Germinal center (tissue), 1 donor: ENCODE measurements around the gene TAPBP.
"Not testable (repeated sequence)": the region's sequence is repeated elsewhere in the genome, so short reads cannot be mapped to it uniquely, and the experiment has no call there.

Experiments
- DNase-seq: peaks from one replicate; pipeline ENCODE4 v3.0.0; 2012; ENCODE audit warnings: mixed read lengths, low spot score

TAPBP gene

GRCh38 chr6:33313709-33314514, at the start of gene TAPBP:
TSS of gene TAPBP (minus strand) at chr6:33314078. CDS start at chr6:33314041, 37 bp downstream.
- peak; percentile 88 for DNase-seq

DNA sequence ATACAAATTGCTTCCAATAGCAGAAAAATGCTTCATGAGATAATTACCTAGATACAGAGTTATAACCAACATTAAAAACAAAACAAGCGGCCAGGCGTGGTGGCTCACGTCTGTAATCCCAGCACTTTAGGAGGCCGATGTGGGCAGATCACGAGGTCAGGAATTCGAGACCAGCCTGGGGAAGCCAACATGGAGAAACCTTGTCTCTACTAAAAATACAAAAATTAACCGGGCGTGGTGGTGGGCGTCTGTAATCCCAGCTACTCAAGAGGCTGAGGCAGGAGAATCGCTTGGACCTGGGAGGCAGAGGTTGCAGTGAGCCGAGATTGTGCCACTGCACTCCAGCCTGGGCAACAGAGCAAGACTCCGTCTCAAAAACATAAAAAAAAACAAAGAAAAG, 49.6 kb upstream of the TAPBP start:
- not testable (repeated sequence) for DNase-seq

GRCh38 chr6:33359331-33359730, 45.5 kb upstream of the TAPBP start:
- no peak for DNase-seq

DNA sequence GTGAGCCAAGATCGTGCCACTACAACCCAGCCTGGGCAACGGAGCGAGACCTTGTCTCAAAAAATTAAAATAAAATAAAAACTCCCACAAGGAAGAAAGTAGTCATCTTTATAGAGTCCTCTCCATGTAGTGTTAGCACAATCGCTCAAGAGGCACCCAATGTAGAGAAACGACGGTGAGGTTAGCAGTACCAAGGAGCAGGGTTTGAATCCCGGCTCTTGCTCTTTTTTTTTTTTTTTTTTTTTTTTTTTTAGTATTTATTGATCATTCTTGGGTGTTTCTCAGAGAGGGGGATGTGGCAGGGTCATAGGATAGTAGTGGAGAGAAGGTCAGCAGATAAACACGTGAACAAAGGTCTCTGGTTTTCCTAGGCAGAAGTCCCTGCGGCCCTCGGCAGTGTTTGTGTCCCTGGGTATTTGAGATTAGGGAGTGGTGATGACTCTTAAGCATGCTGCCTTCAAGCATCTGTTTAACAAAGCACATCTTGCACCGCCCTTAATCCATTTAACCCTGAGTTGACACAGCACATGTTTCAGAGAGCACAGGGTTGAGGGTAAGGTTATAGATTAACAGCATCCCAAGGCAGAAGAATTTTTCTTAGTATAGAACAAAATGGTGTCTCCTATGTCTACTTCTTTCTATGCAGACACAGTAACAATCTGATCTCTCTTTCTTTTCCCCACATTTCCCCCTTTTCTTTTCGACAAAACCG, 43.4 kb upstream of the TAPBP start:
- DNase-seq: not testable (repeated sequence)

DNA sequence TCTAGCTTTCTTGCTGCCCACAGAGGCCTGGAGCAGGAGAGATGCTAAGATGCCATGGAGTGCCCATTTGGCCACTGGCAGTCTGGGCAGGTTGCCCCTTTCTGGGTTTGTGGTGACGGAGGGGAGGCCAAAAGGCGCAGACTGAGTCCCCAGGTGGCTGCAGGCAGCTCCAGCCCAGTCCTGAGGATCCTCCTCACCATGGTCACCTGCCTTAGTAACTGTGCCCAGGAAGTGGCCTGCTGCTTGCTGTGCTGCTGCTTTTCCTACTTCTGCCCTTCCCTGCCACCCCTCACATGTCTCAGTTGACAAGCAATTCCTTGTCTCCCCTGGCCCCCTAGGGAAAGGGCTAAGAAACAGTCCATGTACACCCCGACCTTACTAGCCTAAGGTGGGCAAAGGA, 42.4 kb upstream of the TAPBP start:
- DNase-seq: no peak

- not testable (repeated sequence) for DNase-seq
Observed at GRCh38 chr6:33355860-33356259, 42.0 kb upstream of the TAPBP start.

DNA sequence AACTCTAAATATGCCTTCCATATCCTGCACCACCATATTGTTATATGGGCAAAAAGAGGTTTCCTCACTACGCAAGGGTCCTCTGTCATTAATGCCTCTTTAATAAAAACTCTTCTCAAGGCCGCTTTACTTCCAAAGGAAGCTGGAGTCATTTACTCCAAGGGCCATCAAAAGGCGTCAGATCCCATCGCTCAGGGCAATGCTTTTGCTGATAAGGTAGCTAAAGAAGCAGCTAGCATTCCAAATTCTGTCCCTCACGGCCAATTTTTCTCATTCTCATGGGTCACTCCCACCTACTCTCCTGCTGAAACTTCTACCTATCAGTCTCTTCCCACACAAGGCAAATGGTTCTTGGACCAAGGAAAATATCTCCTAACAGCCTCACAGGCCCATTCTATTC, 33.9 kb upstream of the TAPBP start:
- no peak for DNase-seq

DNA sequence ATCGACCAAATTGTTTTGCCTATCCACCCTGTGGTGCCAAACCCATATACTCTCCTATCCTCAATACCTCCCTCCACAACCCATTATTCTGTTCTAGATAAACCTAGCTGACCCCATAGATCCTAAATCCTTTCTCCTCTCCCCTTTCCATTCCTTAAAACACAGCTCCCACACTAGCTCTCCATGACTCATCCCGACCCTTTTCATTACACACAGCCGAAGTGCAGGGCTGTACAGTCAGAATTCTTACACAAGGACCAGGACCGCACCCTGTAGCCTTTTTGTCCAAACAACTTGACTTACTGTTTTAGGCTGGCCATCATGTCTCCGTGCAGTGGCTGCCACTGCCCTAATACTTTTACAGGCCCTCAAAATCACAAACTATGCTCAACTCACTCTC, 33.1 kb upstream of the TAPBP start:
- DNase-seq: not testable (repeated sequence)

GRCh38 chr6:33344701-33345697, 31.1 kb upstream of the TAPBP start:
- peak; percentile 78 for DNase-seq

DNA sequence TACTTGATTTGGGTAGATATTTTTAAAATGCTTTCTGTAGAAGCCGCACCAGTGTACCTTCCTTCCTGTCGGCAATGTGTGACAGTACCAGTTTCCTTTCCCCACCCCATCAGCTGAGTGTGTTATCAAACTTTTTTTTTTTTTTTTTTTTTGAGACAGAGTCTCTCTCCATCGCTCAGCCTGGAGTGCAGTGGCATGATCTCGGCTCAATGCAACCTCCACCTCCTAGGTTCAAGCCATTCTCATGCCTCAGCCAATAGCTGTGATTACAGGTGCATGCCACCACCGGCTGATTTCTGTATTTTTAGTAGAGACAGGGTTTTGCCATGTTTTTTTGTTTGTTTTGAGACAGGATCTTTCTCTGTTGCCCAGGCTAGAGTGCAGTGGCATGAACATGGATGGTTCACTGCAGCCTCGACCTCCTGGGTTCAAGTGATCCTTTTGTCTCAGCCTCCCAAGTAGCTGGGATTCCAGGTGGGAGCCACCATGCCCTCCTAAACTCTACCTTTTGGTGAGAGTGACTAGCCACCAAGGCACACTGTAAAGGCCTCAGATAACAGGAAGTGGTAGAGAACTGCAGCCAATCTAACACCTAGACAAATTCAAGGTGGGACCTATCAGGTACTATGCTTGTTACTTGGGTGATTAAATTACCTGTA, 30.2 kb upstream of the TAPBP start:
- DNase-seq: peak; percentile 74

- not testable (repeated sequence) for DNase-seq
Observed at GRCh38 chr6:33343606-33343952, 29.7 kb upstream of the TAPBP start.

- DNase-seq: no peak
Observed at GRCh38 chr6:33339193-33339592, 25.3 kb upstream of the TAPBP start.

DNA sequence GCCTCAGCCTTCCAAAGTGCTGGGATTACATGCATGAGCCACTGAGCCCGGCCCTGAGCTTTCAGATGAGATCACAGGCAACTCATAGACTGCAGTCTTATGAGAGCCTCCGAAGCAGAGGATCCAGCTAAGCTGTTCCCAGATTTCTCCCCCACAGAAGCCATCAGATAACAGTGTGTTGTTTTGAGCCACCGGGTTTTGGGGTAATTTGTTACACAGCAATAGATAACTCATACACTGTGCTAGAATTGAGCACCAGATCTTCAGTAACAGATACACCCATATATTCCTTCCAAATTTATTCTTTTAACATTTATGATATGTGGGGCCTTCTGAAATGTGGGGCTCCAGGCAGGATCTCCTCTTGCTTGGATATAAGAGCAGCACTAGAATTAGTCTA, 22.6 kb upstream of the TAPBP start:
- DNase-seq: no peak

- DNase-seq: no peak
Observed at GRCh38 chr6:33335916-33336315, 22.0 kb upstream of the TAPBP start.

GRCh38 chr6:33333666-33334065, 19.8 kb upstream of the TAPBP start:
- DNase-seq: no peak

GRCh38 chr6:33330736-33331135, 16.9 kb upstream of the TAPBP start:
- DNase-seq: no peak

DNA sequence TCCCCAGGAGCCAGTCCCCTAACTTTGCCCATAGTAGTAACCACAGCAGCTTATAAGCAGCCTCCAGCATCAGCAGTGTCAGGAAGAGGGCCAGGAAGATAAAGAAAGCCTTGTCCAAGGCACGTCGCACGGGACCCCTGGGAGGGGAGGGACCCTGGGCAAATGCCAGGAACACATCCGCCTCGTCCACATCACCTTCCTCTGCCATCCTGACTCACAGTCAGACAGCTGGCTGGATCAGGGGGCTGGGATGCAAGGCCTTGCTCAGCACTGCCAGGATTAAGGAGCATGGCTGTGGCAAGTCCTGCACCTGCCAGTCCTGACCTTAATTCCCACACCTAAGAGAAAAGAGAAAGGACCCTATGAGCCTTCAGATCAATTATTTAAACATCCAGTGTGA, 15.2 kb upstream of the TAPBP start:
- no peak for DNase-seq

DNA sequence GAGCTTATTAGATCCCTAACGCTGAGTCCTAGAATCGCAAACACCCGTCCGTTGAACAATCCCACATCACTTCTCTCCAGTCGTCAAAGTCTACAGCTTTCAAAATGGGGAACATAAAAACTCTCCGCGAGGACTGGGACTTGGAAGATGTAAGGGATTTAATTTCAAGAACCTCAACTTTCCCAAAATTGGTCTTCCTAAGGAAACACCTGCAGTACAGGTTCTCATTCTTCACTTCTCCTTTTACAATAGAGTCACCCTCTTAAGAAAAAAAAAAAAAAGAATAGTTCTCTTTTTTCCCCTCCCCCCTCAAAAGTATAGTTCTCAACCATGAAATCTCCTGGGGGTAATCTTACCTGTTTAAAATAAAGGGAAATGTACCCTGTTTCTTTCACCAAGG, 10.2 kb upstream of the TAPBP start:
- peak; percentile 73 for DNase-seq

- DNase-seq: no peak
Observed at GRCh38 chr6:33323623-33323948, 9.7 kb upstream of the TAPBP start.

DNA sequence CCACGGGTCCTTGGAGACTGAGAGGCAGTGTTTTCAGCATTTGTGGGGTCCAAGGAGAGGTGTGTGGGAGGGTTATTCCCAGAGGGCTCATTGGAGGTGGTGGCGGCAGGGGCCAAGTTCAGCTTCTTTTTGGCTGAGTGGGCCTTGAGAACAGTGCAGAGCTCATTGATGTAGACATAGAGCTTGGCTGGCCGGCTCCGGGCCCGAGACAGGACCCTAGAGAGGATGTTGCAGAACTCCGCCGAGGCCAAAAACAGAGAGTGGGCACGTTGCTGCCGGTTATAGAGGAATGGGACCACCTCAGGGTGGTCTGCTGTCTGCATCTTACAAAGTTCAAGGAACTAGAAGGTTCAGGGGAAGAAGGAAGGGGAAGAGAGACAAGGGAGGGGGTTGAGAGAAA, 7.3 kb upstream of the TAPBP start:
- DNase-seq: no peak

DNA sequence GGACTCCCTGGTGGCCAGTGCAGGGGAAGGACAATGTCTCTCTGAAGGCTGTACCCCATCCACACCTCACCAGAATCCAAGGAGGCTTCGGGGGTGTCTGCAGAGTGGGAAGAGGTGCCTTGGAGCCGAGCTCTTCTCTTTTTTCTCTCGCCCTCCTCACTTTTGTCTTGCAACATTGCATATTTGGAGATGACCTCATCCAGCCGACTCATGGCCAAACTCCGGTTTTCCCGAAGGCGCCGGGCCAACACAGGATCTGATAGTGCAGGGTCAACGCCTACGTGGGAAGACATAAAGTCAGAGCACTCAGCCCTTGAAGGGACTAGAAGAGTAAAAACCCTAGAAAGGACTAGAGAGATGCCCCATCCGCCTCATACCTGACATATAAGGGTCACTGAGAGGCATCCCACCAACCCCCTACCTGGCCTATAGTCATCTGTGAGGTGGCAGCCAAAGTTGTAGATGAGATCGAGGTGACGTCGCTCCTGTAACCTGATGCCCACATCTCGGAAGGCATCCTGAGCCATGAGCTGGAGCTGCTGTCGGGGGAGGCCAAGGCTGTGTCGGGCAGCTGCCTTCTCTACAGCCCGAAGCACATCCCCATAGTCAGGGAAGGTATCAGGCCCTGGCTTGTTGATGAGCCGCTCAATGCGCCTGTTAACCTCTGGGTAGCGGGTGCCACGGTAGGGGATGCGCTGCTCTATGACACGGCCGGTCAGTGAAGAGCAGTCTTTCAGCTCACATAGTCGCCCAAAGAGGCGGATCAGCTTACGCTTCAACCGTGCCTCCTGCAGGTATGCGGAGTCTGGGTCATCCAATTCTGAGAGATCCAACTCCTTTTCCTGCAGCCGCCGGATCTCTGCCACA, 6.7 kb upstream of the TAPBP start:
- DNase-seq: no peak
